AG04449 (cell line): ENCODE measurements around the gene RALGDS.

Source experiments
- CTCF ChIA-PET: fragments of 350-600 bp; formaldehyde crosslinking; extraction: SDS; loops from one replicate; lab custom pipeline; 2021; ENCODE audit warnings: antibody characterized with exemption; lab: Yijun Ruan, JAX
- POLR2A ChIA-PET: fragments of 400-600, 350-600 bp; formaldehyde crosslinking; extraction: SDS; loops from one replicate; lab custom pipeline; 2020; ENCODE audit warnings: antibody characterized with exemption, inconsistent platforms; lab: Yijun Ruan, JAX
- DNase-seq: peaks from one replicate; pipeline ENCODE4 v3.0.0-alpha.2; 2010; ENCODE audit warnings: low read depth, low spot score
- H3K4me3 ChIP-seq: 2 replicates; pipeline ENCODE4 v1.5.1; 2011; ENCODE audit warnings: low read depth, mild to moderate bottlenecking, control low read depth, low read length
- TF ChIP-seq, protein P1 (sequence below): IDR thresholded peaks from one replicate; pipeline ENCODE4 v1.5.1; 2011; ENCODE audit warnings: mild to moderate bottlenecking, moderate library complexity, low read length, control low read depth, inconsistent platforms; ENCODE audit not compliant: insufficient read depth; ENCODE audit errors: missing control alignments

RALGDS gene

DNA sequence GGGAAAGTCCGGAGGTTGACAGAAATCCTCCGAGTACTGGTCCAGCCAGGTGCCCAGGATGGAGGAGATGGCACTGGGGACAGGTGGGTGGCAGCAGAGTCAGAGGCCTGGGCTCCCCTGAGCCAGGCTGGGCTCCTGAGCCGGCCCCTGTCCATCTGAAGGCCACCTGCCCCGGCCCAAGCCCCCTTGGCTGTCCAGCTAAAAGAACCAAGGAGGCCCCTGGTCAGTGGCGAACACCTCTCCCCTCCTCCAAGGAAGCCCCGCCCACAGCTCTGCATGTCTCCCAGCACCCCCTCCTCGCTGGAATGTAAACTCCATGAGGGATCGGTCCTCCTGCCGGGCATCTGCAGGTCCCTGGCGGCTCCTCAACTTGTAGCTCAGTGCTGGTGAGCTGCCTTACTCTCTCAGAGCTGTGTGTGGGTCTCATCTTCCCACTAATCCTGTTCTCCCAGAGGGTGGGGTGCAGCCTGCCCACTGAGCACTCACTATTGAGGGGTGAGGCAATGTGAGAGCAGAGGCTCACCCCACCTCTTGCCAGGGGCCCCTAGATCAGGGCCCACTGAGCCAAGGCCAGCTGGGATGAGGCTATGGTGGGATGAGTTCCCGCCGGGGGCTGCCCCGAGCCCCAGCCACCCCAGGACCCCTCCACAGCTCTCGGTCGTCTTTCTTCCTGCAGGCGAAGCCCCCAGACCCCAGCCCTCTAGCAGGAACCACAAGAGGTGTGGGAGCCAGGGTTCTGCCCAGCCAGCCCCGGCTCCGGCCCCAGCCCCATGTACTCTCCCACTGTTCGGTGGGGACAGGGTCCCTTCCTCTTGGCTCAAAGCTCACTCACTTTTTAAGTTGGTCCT, 12.0 kb downstream of the RALGDS start:
- ChIA-PET CTCF (interaction anchor here (1.0 to 30.1 kb wide), 5 partner anchors 6 to 40 kb away, joined by 3 to 739 read pairs (median 20); no protein-coding TSS in a partner anchor), POLR2A (no interaction called here)
- no peak overlapping the region for H3K4me3 ChIP-seq
- no peak for DNase-seq
- TF ChIP-seq, protein P1, sequence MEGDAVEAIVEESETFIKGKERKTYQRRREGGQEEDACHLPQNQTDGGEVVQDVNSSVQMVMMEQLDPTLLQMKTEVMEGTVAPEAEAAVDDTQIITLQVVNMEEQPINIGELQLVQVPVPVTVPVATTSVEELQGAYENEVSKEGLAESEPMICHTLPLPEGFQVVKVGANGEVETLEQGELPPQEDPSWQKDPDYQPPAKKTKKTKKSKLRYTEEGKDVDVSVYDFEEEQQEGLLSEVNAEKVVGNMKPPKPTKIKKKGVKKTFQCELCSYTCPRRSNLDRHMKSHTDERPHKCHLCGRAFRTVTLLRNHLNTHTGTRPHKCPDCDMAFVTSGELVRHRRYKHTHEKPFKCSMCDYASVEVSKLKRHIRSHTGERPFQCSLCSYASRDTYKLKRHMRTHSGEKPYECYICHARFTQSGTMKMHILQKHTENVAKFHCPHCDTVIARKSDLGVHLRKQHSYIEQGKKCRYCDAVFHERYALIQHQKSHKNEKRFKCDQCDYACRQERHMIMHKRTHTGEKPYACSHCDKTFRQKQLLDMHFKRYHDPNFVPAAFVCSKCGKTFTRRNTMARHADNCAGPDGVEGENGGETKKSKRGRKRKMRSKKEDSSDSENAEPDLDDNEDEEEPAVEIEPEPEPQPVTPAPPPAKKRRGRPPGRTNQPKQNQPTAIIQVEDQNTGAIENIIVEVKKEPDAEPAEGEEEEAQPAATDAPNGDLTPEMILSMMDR = no peak

DNA sequence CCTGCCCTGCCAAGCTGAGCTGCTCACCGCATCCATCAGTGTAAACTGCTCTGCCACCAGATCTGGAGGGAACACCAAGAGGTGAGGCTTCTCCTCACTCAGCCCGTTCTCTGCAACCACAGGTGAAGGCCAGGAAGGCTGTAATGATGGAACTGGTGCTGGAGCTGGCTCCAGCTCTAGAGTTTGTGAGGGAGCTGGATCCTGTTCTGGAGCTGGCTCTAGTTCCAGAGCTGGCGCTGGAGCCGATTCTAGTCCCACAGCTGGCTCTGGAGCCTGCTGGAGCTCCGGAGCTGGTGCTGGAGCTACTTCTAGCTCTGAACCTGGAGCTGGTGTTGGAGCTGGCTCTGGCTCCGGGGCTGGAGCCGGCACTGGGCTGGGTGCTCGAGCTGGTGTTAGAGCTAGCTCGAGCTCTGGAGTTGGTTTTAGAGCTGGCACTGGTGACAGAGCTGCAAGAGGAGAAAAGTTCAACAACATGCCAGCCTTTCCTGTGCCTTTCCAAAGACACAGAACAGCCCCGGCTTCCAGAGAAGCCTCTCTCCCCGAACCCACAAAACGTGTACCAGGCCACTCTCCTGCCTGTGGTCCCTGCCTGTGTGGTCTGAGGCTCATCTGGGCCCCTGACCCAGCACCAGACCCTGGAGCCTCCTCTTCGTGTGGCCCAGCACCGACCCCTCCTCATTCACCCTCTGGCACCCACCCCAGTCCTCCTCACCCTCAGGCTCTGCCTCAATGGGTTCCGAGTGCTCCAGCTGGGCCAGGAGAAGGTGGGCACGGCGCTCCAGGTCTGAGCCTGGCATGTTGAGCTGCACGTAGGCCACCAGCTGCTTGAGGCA, 12.9 kb downstream of the RALGDS start:
- TF ChIP-seq, protein P1 = no peak
- CTCF ChIA-PET = interaction anchor here (1.0 to 30.1 kb wide), 6 partner anchors 7 to 41 kb away, joined by 3 to 739 read pairs (median 12); no protein-coding TSS in a partner anchor
- DNase-seq = no peak

DNA sequence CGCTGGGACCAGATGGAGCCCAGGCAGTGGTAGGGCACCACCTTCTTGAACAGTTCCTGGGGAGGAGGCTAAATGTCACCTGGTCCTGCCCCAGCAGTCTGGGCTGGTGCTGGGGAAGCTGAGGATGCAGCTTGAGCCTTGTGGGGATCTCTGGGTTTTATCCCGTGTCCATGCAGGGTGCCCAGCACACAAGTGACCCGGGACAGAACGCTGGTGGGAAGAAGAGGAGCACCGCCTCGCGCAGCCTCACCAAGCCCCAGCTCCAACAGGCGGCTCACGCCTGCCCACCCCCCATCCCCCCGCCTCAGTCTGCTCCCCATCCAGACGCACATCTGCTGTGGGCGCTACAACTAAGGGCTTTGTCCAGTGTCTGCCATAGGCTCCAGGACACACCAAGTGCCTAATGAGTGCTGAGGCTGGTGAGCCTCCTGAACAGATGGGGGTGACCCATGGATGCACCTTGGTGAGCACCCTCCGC, 13.8 kb downstream of the RALGDS start:
- TF ChIP-seq, protein P1 = no peak
- ChIA-PET CTCF (interaction anchor here (1.4 to 30.1 kb wide), 5 partner anchors 8 to 42 kb away, joined by 3 to 739 read pairs (median 20); no protein-coding TSS in a partner anchor), POLR2A (no interaction called here)
- no peak overlapping the region for H3K4me3 ChIP-seq
- no peak for DNase-seq

More for the DNA sequence above, 12.9 kb downstream of the RALGDS start:
- POLR2A ChIA-PET = no interaction called here
- no peak overlapping the region for H3K4me3 ChIP-seq

DNA sequence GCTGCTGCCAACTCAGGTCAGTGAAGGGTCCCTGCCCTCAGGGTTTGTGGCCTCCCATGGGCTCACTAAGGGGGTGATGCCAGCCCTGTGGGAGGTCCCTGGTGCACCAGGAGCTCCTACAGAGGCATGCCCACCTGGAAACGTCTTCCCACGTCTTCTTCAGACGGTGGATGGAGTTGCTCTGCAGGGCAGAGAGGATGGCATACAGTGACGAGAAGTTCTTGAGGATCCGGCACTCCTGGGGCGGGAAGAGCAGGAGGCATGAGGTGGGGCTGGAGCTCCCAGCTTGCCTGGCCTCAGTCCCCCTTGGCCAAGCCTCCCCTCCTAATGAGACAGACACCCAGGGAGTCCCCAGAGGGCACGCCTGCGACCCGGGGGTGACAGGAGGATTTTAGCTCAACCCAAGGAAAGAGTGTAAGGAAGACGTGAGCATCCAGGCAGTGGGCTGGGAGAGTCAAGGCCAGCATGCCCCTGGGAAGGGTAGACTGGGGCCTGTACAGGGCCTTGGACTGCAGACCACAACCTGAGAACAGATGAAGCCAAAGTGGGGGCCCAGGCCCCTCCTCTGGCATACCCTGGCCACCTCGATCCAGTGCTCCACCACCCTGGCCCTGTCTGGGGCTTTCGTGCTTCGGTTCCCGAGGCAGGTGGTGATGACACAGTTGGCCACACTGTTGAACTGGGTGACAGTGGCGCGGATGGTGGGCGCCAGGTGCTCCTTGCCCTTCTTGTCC, 14.4 kb downstream of the RALGDS start:
- TF ChIP-seq, protein P1 = no peak
- DNase-seq = no peak
- H3K4me3 ChIP-seq = no peak overlapping the region
- CTCF ChIA-PET = interaction anchor here (0.9 to 30.1 kb wide), 7 partner anchors 8 to 43 kb away, joined by 3 to 739 read pairs (median 11); no protein-coding TSS in a partner anchor
- POLR2A ChIA-PET = no interaction called here

DNA sequence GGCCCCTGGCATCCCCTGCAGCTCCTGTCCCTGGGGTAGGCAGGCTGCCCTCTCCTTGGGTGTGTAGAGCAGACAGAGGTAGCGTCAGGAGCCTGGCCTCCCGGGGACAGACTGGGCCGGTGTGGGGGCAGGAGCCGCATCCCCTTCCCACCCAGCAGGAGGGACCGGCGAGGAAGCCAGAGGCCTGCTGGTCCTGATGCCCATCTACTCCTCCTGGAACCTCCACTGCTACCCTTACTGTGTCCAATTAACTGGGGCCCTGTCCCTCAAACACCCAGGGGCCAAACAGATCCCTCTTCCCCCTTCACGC, 15.6 kb downstream of the RALGDS start:
- H3K4me3 ChIP-seq = no peak overlapping the region
- DNase-seq = no peak
- TF ChIP-seq, protein P1 = no peak
- ChIA-PET POLR2A (no interaction called here), CTCF (interaction anchor here (1.2 to 30.1 kb wide), 5 partner anchors 10 to 44 kb away, joined by 4 to 739 read pairs (median 11); no protein-coding TSS in a partner anchor)
